Suprapubic skin (tissue), 4 donors: ENCODE results near the gene KIRREL3.

Experiments
- CTCF ChIP-seq, 2 donors: fragments of 200-600 bp in 1 of 2; fragments of 450-650 bp in 1 of 2; sonication (generic) in 1 of 2; IDR thresholded peaks; one replicate each; pipeline ENCODE4 v1.5.1; 2016 to 2019; ENCODE audit warnings: antibody characterized with exemption in 2 of 2, mild to moderate bottlenecking in 1 of 2, moderate library complexity in 1 of 2
- POLR2A ChIP-seq, 2 donors: fragments of 450-650 bp; IDR thresholded peaks; one replicate each; pipeline ENCODE4 v1.6.1; 2017; ENCODE audit warnings: antibody characterized with exemption in 2 of 2, mild to moderate bottlenecking in 2 of 2, moderate library complexity in 2 of 2
- POLR2AphosphoS5 ChIP-seq, 3 donors: sonication (generic); formaldehyde crosslinking; IDR thresholded peaks; one replicate each; pipeline ENCODE4 v1.6.1; 2017; ENCODE audit warnings: antibody characterized with exemption in 3 of 3

GRCh38 chr11:127027789-127028188 lies 27.2 kb upstream of the KIRREL3 start:
- TF ChIP-seq CTCF (IDR thresholded peaks at IDR 0.05): no peak
- no peak for TF ChIP-seq POLR2AphosphoS5 (IDR thresholded peaks at IDR 0.05)
- TF ChIP-seq POLR2A (IDR thresholded peaks at IDR 0.05): no peak
